SK-N-SH treated with all-trans-retinoic acid at 6 μM for 48 hours (cell line): ENCODE measurements around the gene ELP4.

ENCODE experiments used
- ATAC-seq: fragments of 200-7000 bp; cut with Tn5 transposase; 3 replicates; pipeline ENCODE4 v1.9.1; 2020; ENCODE audit warnings: mild to moderate bottlenecking, moderate library complexity
- ARNTL ChIP-seq: fragments of 450-650 bp; formaldehyde crosslinking; IDR thresholded peaks from 2 replicates; pipeline ENCODE4 v1.5.0; 2020; ENCODE audit warnings: low read depth, mild to moderate bottlenecking, moderate library complexity, borderline replicate concordance
- BACH2 ChIP-seq: fragments of 250-450 bp; sonication (Bioruptor Pico); IDR thresholded peaks from 2 replicates; pipeline ENCODE4 v1.9.0; 2021; ENCODE audit warnings: mild to moderate bottlenecking, borderline replicate concordance
- CSDC2 ChIP-seq: fragments of 250-450 bp; sonication (Bioruptor Pico); IDR thresholded peaks from 2 replicates; pipeline ENCODE4 v1.5.0; 2020; ENCODE audit warnings: mild to moderate bottlenecking, moderate library complexity
- ESRRG ChIP-seq: fragments of 250-450 bp; sonication (Bioruptor Pico); IDR thresholded peaks from 2 replicates; pipeline ENCODE4 v1.6.1; 2021; ENCODE audit warnings: mild to moderate bottlenecking
- GLIS3 ChIP-seq: fragments of 250-450 bp; sonication (Bioruptor Pico); IDR thresholded peaks from 2 replicates; pipeline ENCODE4 v1.5.0; 2020; ENCODE audit warnings: mild to moderate bottlenecking, moderate library complexity
- ISL1 ChIP-seq: fragments of 250-450 bp; sonication (Bioruptor Pico); IDR thresholded peaks from 2 replicates; pipeline ENCODE4 v2.1.2; 2022; ENCODE audit warnings: mild to moderate bottlenecking, moderate library complexity
- OSR1 ChIP-seq: fragments of 250-450 bp; sonication (Bioruptor Pico); IDR thresholded peaks from 2 replicates; pipeline ENCODE4 v1.8.0; 2022; ENCODE audit warnings: moderate library complexity, mild to moderate bottlenecking, inconsistent platforms
- PPARA ChIP-seq: fragments of 250-450 bp; sonication (Bioruptor Pico); IDR thresholded peaks from 2 replicates; pipeline ENCODE4 v1.5.0; 2020; ENCODE audit warnings: mild to moderate bottlenecking, borderline replicate concordance
- RARB ChIP-seq: fragments of 250-450 bp; sonication (Bioruptor Pico); IDR thresholded peaks from 2 replicates; pipeline ENCODE4 v1.8.0; 2021; ENCODE audit warnings: mild to moderate bottlenecking, moderate library complexity
- SNAI2 ChIP-seq: fragments of 250-450 bp; sonication (Bioruptor Pico); IDR thresholded peaks from 2 replicates; pipeline ENCODE4 v1.5.0; 2020; ENCODE audit warnings: mild to moderate bottlenecking, moderate library complexity
- TCF4 ChIP-seq: fragments of 250-450 bp; sonication (Bioruptor Pico); IDR thresholded peaks from 2 replicates; pipeline ENCODE4 v1.8.0; 2021; ENCODE audit warnings: mild to moderate bottlenecking, moderate library complexity, borderline replicate concordance
- TOX ChIP-seq: fragments of 250-450 bp; sonication (Bioruptor Pico); IDR thresholded peaks from 2 replicates; pipeline ENCODE4 v1.8.0; 2021; ENCODE audit warnings: mild to moderate bottlenecking, moderate library complexity, borderline replicate concordance
- ZC3H10 ChIP-seq: fragments of 250-450 bp; sonication (Bioruptor Pico); IDR thresholded peaks from 2 replicates; pipeline ENCODE4 v1.5.1; 2021; ENCODE audit warnings: mild to moderate bottlenecking, moderate library complexity
- ZFP3 ChIP-seq: fragments of 250-450 bp; sonication (Bioruptor Pico); IDR thresholded peaks from 2 replicates; pipeline ENCODE4 v1.5.0; 2020; ENCODE audit warnings: mild to moderate bottlenecking, moderate library complexity
- ZFP30 ChIP-seq: fragments of 450-650 bp; formaldehyde crosslinking; IDR thresholded peaks from 2 replicates; pipeline ENCODE4 v1.5.0; 2022; ENCODE audit warnings: mild to moderate bottlenecking, moderate library complexity
- ZNF565 ChIP-seq: fragments of 450-650 bp; formaldehyde crosslinking; conservative IDR thresholded peaks from 2 replicates; pipeline ENCODE4 v1.5.0; 2020; ENCODE audit warnings: low read depth, mild to moderate bottlenecking, moderate library complexity
- ZNF70 ChIP-seq: fragments of 450-650 bp; formaldehyde crosslinking; IDR thresholded peaks from 2 replicates; pipeline ENCODE4 v1.5.0; 2020; ENCODE audit warnings: mild to moderate bottlenecking, moderate library complexity
- ZNF8 ChIP-seq: fragments of 450-650 bp; formaldehyde crosslinking; IDR thresholded peaks from 2 replicates; pipeline ENCODE4 v1.5.0; 2020; ENCODE audit warnings: mild to moderate bottlenecking, moderate library complexity
- TF ChIP-seq, protein P1 (sequence below): fragments of 250-450 bp; sonication (Bioruptor Pico); IDR thresholded peaks from 2 replicates; pipeline ENCODE4 v1.5.0; 2020; ENCODE audit warnings: mild to moderate bottlenecking, moderate library complexity
- TF ChIP-seq, protein P2 (sequence below): fragments of 250-450 bp; sonication (Bioruptor Pico); IDR thresholded peaks from 2 replicates; pipeline ENCODE4 v1.8.0; 2020; ENCODE audit warnings: mild to moderate bottlenecking, moderate library complexity, borderline replicate concordance
- TF ChIP-seq, protein P3 (sequence below): fragments of 250-450 bp; sonication (Bioruptor Pico); IDR thresholded peaks from 2 replicates; pipeline ENCODE4 v1.5.1; 2020; ENCODE audit warnings: low read depth, mild to moderate bottlenecking, moderate library complexity
- TF ChIP-seq, protein P4 (sequence below): fragments of 250-450 bp; sonication (Bioruptor Pico); IDR thresholded peaks from 2 replicates; pipeline ENCODE4 v1.5.1; 2021; ENCODE audit warnings: mild to moderate bottlenecking, moderate library complexity

The ELP4 gene

DNA sequence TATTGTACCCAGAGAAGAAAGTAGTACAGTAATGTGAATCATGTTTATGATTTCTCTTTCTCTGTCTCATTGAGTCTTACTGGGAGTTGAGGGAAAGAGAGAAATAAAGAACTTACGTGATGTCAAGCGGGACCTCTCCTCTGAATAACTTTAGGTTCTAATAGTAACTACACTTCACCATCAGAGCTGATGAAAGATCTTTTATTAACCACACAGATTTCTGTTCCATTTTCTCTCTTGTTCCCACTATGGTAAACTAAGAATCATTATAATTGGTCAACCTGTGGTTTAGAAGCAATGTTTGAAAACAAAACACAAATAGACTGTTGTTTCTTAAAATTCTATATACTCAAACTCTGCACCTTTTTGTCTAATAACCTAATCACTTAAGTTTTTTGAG lies 142.3 kb downstream of the ELP4 start:
- ATAC-seq: no peak

DNA sequence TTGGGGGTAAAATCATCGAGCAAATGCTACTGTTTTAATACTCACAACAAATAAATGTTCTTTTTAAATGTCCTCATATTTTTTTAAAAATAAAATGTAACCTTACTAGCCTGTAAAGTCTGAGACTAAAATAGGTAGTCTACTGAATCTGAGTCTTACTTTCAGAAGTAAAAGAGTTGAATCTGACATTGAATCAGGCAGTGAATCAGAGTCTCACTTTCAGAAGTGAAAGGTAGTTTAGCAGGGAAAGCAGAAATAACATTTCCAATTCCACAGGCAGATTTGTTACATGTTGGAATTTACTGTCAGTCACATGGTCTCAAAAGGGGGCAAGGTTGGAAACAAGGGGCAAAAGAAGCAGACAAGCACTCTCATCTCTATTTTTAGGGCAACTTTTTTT lies 143.0 kb downstream of the ELP4 start:
- ATAC-seq: no peak
- no peak for TF ChIP-seq ISL1 (CRISPR knock-in tag)
- no peak for TF ChIP-seq ZFP30 (CRISPR knock-in tag)
- TF ChIP-seq ZNF70 (CRISPR knock-in tag): no peak
- no peak for TF ChIP-seq PPARA (CRISPR knock-in tag)
- no peak for TF ChIP-seq RARB (CRISPR knock-in tag)
- TF ChIP-seq, protein P1, sequence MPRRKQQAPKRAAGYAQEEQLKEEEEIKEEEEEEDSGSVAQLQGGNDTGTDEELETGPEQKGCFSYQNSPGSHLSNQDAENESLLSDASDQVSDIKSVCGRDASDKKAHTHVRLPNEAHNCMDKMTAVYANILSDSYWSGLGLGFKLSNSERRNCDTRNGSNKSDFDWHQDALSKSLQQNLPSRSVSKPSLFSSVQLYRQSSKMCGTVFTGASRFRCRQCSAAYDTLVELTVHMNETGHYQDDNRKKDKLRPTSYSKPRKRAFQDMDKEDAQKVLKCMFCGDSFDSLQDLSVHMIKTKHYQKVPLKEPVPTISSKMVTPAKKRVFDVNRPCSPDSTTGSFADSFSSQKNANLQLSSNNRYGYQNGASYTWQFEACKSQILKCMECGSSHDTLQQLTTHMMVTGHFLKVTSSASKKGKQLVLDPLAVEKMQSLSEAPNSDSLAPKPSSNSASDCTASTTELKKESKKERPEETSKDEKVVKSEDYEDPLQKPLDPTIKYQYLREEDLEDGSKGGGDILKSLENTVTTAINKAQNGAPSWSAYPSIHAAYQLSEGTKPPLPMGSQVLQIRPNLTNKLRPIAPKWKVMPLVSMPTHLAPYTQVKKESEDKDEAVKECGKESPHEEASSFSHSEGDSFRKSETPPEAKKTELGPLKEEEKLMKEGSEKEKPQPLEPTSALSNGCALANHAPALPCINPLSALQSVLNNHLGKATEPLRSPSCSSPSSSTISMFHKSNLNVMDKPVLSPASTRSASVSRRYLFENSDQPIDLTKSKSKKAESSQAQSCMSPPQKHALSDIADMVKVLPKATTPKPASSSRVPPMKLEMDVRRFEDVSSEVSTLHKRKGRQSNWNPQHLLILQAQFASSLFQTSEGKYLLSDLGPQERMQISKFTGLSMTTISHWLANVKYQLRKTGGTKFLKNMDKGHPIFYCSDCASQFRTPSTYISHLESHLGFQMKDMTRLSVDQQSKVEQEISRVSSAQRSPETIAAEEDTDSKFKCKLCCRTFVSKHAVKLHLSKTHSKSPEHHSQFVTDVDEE (CRISPR knock-in tag): no peak
- TF ChIP-seq ZNF565: no peak
- TF ChIP-seq ZFP3 (CRISPR knock-in tag): no peak
- TF ChIP-seq BACH2: no peak
- no peak for TF ChIP-seq ARNTL (CRISPR knock-in tag)
- TF ChIP-seq TCF4 (CRISPR knock-in tag): no peak
- no peak for TF ChIP-seq SNAI2 (CRISPR knock-in tag)
- TF ChIP-seq, protein P2, sequence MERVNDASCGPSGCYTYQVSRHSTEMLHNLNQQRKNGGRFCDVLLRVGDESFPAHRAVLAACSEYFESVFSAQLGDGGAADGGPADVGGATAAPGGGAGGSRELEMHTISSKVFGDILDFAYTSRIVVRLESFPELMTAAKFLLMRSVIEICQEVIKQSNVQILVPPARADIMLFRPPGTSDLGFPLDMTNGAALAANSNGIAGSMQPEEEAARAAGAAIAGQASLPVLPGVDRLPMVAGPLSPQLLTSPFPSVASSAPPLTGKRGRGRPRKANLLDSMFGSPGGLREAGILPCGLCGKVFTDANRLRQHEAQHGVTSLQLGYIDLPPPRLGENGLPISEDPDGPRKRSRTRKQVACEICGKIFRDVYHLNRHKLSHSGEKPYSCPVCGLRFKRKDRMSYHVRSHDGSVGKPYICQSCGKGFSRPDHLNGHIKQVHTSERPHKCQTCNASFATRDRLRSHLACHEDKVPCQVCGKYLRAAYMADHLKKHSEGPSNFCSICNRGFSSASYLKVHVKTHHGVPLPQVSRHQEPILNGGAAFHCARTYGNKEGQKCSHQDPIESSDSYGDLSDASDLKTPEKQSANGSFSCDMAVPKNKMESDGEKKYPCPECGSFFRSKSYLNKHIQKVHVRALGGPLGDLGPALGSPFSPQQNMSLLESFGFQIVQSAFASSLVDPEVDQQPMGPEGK (CRISPR knock-in tag): no peak
- TF ChIP-seq, protein P3, sequence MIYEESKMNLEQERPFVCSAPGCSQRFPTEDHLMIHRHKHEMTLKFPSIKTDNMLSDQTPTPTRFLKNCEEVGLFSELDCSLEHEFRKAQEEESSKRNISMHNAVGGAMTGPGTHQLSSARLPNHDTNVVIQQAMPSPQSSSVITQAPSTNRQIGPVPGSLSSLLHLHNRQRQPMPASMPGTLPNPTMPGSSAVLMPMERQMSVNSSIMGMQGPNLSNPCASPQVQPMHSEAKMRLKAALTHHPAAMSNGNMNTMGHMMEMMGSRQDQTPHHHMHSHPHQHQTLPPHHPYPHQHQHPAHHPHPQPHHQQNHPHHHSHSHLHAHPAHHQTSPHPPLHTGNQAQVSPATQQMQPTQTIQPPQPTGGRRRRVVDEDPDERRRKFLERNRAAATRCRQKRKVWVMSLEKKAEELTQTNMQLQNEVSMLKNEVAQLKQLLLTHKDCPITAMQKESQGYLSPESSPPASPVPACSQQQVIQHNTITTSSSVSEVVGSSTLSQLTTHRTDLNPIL (CRISPR knock-in tag): no peak
- TF ChIP-seq TOX (CRISPR knock-in tag): no peak
- TF ChIP-seq OSR1: no peak
- no peak for TF ChIP-seq ESRRG (CRISPR knock-in tag)
- TF ChIP-seq ZC3H10 (CRISPR knock-in tag): no peak
- TF ChIP-seq GLIS3 (CRISPR knock-in tag): no peak
- TF ChIP-seq, protein P4, sequence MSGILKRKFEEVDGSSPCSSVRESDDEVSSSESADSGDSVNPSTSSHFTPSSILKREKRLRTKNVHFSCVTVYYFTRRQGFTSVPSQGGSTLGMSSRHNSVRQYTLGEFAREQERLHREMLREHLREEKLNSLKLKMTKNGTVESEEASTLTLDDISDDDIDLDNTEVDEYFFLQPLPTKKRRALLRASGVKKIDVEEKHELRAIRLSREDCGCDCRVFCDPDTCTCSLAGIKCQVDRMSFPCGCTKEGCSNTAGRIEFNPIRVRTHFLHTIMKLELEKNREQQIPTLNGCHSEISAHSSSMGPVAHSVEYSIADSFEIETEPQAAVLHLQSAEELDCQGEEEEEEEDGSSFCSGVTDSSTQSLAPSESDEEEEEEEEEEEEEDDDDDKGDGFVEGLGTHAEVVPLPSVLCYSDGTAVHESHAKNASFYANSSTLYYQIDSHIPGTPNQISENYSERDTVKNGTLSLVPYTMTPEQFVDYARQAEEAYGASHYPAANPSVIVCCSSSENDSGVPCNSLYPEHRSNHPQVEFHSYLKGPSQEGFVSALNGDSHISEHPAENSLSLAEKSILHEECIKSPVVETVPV (CRISPR knock-in tag): no peak
- TF ChIP-seq, all 23 proteins: peak for 0

More for the DNA sequence above, 142.3 kb downstream of the ELP4 start:
- TF ChIP-seq OSR1 (no peak), RARB (CRISPR knock-in tag) (no peak)

DNA sequence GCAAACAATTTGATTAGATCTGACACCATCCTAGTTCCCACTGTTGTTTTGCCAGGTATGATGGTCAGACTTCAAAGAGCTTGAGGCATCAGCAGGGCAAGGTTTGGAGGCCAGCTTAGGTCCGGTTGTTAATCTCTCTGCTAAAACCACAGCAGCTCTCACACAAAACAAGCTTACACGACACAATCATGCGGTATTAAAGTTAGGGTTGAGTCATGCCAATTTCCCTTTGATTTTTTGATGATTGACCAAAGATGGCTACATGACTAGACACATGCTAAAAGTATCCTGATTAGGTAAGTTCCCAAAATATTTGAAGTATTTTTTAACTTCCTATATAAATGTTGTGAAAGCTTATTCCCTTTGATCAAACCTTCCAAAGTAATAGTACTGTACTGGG lies 145.9 kb downstream of the ELP4 start:
- no peak for TF ChIP-seq CSDC2 (CRISPR knock-in tag)
- no peak for TF ChIP-seq GLIS3 (CRISPR knock-in tag)
- TF ChIP-seq ZFP30 (CRISPR knock-in tag): no peak
- no peak for TF ChIP-seq ZC3H10 (CRISPR knock-in tag)
- TF ChIP-seq, protein P4 (CRISPR knock-in tag): no peak
- no peak for TF ChIP-seq PPARA (CRISPR knock-in tag)
- no peak for TF ChIP-seq ISL1 (CRISPR knock-in tag)
- TF ChIP-seq ZNF565: no peak
- TF ChIP-seq, protein P3 (CRISPR knock-in tag): no peak
- TF ChIP-seq, protein P2 (CRISPR knock-in tag): no peak
- no peak for TF ChIP-seq ZFP3 (CRISPR knock-in tag)
- no peak for TF ChIP-seq ZNF70 (CRISPR knock-in tag)
- TF ChIP-seq BACH2: no peak
- TF ChIP-seq TCF4 (CRISPR knock-in tag): no peak
- TF ChIP-seq ZNF8 (CRISPR knock-in tag): no peak
- TF ChIP-seq, protein P1 (CRISPR knock-in tag): no peak
- no peak for TF ChIP-seq TOX (CRISPR knock-in tag)
- peak; percentile 47 for ATAC-seq
